Caco-2 (cell line): ENCODE data around the gene SLC38A11. TPM values are rescaled to one million over a fixed set of nuclear protein-coding genes. Genes with fewer than 3 reads are reported as not detected.
A peak's percentile ranks its signal among the peaks of the same experiment; 100 is the strongest.

Source experiments
- BruUV-seq: library from RNA; stranded (reverse); fragments of 400-500 nt; replicated peaks from 2 replicates; lab custom pipeline; 2021; lab: Mats Ljungman, UMichigan
- CTCF ChIA-PET: fragments of 300-600 bp; sonication (Branson Sonifier 250); formaldehyde crosslinking; loops from one replicate; lab custom pipeline; 2022; ENCODE audit warnings: antibody characterized with exemption; lab: Charles Lee
- POLR2A ChIA-PET: fragments of 300-600 bp; sonication (Branson Sonifier 250); formaldehyde crosslinking; loops from one replicate; lab custom pipeline; 2022; ENCODE audit warnings: antibody characterized with exemption; lab: Charles Lee
- DNase-seq, 2 experiments: peaks; one replicate each; pipeline versions ENCODE4 v3.0.0 to v3.0.0-alpha.2; 2020 to 2022
- H3K27me3 ChIP-seq: replicated peaks from 2 replicates; pipeline ENCODE4 v1.6.0; 2011; ENCODE audit warnings: low read length; ENCODE audit not compliant: control insufficient read depth, insufficient read depth
- H3K36me3 ChIP-seq: 2 replicates; pipeline ENCODE4 v1.5.1; 2011; ENCODE audit warnings: low read length; ENCODE audit not compliant: control insufficient read depth, insufficient read depth
- H3K4me1 ChIP-seq: fragments of 250-450 bp; sonication (Bioruptor Pico); 2 replicates; pipeline ENCODE4 v1.5.1; 2020; ENCODE audit warnings: mild to moderate bottlenecking
- H3K4me3 ChIP-seq: 2 replicates; pipeline ENCODE4 v1.5.1; 2011; ENCODE audit warnings: low read depth, mild to moderate bottlenecking, control low read depth, low read length
- H3K9me3 ChIP-seq: fragments of 250-450 bp; sonication (Bioruptor Pico); 2 replicates; pipeline ENCODE4 v1.5.1; 2020; ENCODE audit warnings: mild to moderate bottlenecking, moderate library complexity
- H3K27ac Mint-ChIP-seq: one replicate; pipeline ENCODE4 v1.8.0; 2022; ENCODE audit warnings: mixed read lengths; ENCODE audit not compliant: unreplicated experiment
- H3K27me3 Mint-ChIP-seq: one replicate; pipeline ENCODE4 v1.8.0; 2022; ENCODE audit warnings: mixed read lengths; ENCODE audit not compliant: insufficient read depth, unreplicated experiment
- H3K36me3 Mint-ChIP-seq: one replicate; pipeline ENCODE4 v1.8.0; 2022; ENCODE audit warnings: mild to moderate bottlenecking, mixed read lengths; ENCODE audit not compliant: insufficient read depth, unreplicated experiment
- H3K4me1 Mint-ChIP-seq: one replicate; pipeline ENCODE4 v1.8.0; 2022; ENCODE audit warnings: low read depth, mixed read lengths; ENCODE audit not compliant: unreplicated experiment
- H3K4me3 Mint-ChIP-seq: one replicate; pipeline ENCODE4 v1.8.0; 2022; ENCODE audit warnings: mild to moderate bottlenecking, moderate library complexity, mixed read lengths; ENCODE audit not compliant: unreplicated experiment
- H3K9me3 Mint-ChIP-seq: one replicate; pipeline ENCODE4 v1.8.0; 2022; ENCODE audit warnings: mixed read lengths; ENCODE audit not compliant: unreplicated experiment
- CTCF ChIP-seq, 2 experiments: fragments of 200-600 bp in 1 of 2; IDR thresholded peaks; 1 replicate in 1 of 2; 2 replicates in 1 of 2; pipeline versions ENCODE4 v1.5.1 to v1.8.0; 2011 to 2022; ENCODE audit warnings: antibody characterized with exemption in 1 of 2, control low read depth in 1 of 2, inconsistent platforms in 1 of 2, low read depth in 1 of 2, low read length in 1 of 2, mild to moderate bottlenecking in 1 of 2, moderate library complexity in 1 of 2; ENCODE audit not compliant: insufficient read depth in 1 of 2, severe bottlenecking in 1 of 2, unreplicated experiment in 1 of 2
- intact Hi-C: fragments of 100-400 bp; cut with micrococcal nuclease; formaldehyde crosslinking; loops from one replicate; pipeline ENCODE4 v1.10.0; 2022; ENCODE audit not compliant: unreplicated experiment
- total RNA-seq: library from RNA; stranded (reverse); gene quantifications from 2 replicates; pipeline ENCODE4 v1.2.3, GENCODE V29; 2022

SLC38A11 gene
- total RNA-seq, 1 experiment from 2014 or later, result 1.6 TPM

DNA sequence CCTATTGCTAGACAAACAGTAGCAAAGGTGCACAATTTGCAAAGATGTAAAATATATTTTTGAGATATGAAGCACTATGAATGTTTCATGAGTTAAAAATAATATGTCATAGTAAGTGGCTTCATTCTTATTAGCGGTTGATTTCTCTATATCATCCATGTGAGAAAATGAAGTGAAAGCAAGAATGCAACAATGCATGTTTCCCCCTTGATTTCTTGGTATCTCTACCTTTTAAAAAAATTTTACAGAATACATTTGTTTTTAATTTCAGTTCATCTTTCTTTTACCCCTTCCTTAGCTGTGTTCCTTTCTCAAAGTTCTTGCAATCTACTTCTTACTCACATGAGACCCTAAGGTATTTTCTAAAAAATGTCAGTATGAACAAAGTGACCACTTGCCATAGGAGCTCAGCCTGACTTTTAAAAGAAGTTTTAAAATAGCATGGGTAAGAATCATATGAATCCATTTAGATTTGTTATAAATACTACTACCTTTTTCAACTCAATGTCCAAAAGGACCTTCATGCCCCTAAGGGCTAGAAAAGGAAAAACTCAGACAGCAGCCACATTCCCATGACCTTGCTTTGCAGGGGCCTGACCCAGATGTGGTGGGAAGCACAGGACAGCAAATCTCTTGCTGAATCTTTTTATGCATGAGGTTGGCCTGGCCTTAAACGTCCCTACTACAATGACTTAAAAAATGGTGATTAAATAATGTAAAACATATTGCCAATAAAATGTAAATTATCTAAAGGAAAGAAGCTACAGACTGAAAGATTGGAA is 14.8 kb upstream of the SLC38A11 start:
- no peak overlapping the region for H3K27ac Mint-ChIP-seq
- peaks cover 27% of the 10 kb centered on the region for H3K9me3 Mint-ChIP-seq
- Histone ChIP-seq H3K4me3 (no peak overlapping the region), H3K4me1 (no peaks in the 10 kb centered on the region), H3K36me3 (no peaks in the 10 kb centered on the region), H3K27me3 (no peaks in the 10 kb centered on the region), H3K9me3 (no peaks in the 10 kb centered on the region)
- H3K27me3 Mint-ChIP-seq, result no peaks in the 10 kb centered on the region
- no peaks in the 10 kb centered on the region for H3K36me3 Mint-ChIP-seq
- no peak for DNase-seq
- CTCF ChIA-PET, result no interaction called here
- no TSS peak for BruUV-seq
- intact Hi-C loops, result no loop called here
- no peak for TF ChIP-seq CTCF (IDR thresholded peaks at IDR 0.05; ENCODE audit: insufficient read depth in 1 of 2, low read depth in 1 of 2, low read length in 1 of 2, severe bottlenecking in 1 of 2, unreplicated experiment in 1 of 2)
- H3K4me1 Mint-ChIP-seq, result peaks cover 10% of the 10 kb centered on the region
- H3K4me3 Mint-ChIP-seq, result no peak overlapping the region
- POLR2A ChIA-PET, result no interaction called here

GRCh38 chr2:164967781-164968228 is 12.5 kb upstream of the SLC38A11 start:
- intact Hi-C loops, result no loop called here
- no peaks in the 10 kb centered on the region for H3K9me3 ChIP-seq
- peak in 1 of 2 experiments; percentile 14 for DNase-seq

GRCh38 chr2:164967361-164967760 is 12.0 kb upstream of the SLC38A11 start:
- CTCF ChIA-PET, result no interaction called here

More at GRCh38 chr2:164967781-164968228, 12.5 kb upstream of the SLC38A11 start:
- Mint-ChIP-seq H3K4me1 (peaks cover 10% of the 10 kb centered on the region), H3K27ac (no peak overlapping the region), H3K36me3 (no peaks in the 10 kb centered on the region), H3K4me3 (no peak overlapping the region), H3K27me3 (no peaks in the 10 kb centered on the region), H3K9me3 (peaks cover 27% of the 10 kb centered on the region)
- no peaks in the 10 kb centered on the region for H3K36me3 ChIP-seq
- no peaks in the 10 kb centered on the region for H3K4me1 ChIP-seq
- H3K27me3 ChIP-seq, result no peaks in the 10 kb centered on the region
- POLR2A ChIA-PET, result interaction anchor here (0.6 kb wide), 1 partner anchor 24 kb away, joined by 3 read pairs; no protein-coding TSS in a partner anchor
- CTCF ChIA-PET, result no interaction called here
- TF ChIP-seq CTCF (IDR thresholded peaks at IDR 0.05; ENCODE audit: insufficient read depth in 1 of 2, low read depth in 1 of 2, low read length in 1 of 2, severe bottlenecking in 1 of 2, unreplicated experiment in 1 of 2), result no peak
- H3K4me3 ChIP-seq, result no peak overlapping the region
- BruUV-seq, result no TSS peak

More at GRCh38 chr2:164967361-164967760, 12.0 kb upstream of the SLC38A11 start:
- H3K9me3 Mint-ChIP-seq, result peaks cover 27% of the 10 kb centered on the region
- no peaks in the 10 kb centered on the region for H3K27me3 Mint-ChIP-seq
- Histone ChIP-seq H3K27me3 (no peaks in the 10 kb centered on the region), H3K4me1 (no peaks in the 10 kb centered on the region), H3K9me3 (no peaks in the 10 kb centered on the region), H3K4me3 (no peak overlapping the region), H3K36me3 (no peaks in the 10 kb centered on the region)
- no peak overlapping the region for H3K27ac Mint-ChIP-seq
- DNase-seq, result no peak
- H3K4me1 Mint-ChIP-seq, result peaks cover 10% of the 10 kb centered on the region
- BruUV-seq, result no TSS peak
- no peak overlapping the region for H3K4me3 Mint-ChIP-seq
- no peaks in the 10 kb centered on the region for H3K36me3 Mint-ChIP-seq
- no peak for TF ChIP-seq CTCF (IDR thresholded peaks at IDR 0.05; ENCODE audit: insufficient read depth in 1 of 2, low read depth in 1 of 2, low read length in 1 of 2, severe bottlenecking in 1 of 2, unreplicated experiment in 1 of 2)
- POLR2A ChIA-PET, result no interaction called here
- intact Hi-C loops, result no loop called here
